Epithelial cell of proximal tubule (primary cell): ENCODE data around the gene CNNM2. TPM values are rescaled to one million over a fixed set of nuclear protein-coding genes. Genes with fewer than 3 reads are reported as not detected.
"Not testable (repeated sequence)": the region's sequence is repeated elsewhere in the genome, so short reads cannot be mapped to it uniquely, and the experiment has no call there.

ENCODE experiments used
- DNase-seq: peaks from one replicate; pipeline ENCODE4 v3.0.0-alpha.2; 2011; ENCODE audit warnings: low read depth
- H3K4me3 ChIP-seq: 2 replicates; pipeline ENCODE4 v1.5.1; 2011; ENCODE audit warnings: low read depth, mild to moderate bottlenecking, low read length
- total RNA-seq: library from RNA; depleted of rRNA; stranded (reverse); fragments of >200 nt; gene quantifications from 2 replicates; pipeline ENCODE4 v1.2.3, GENCODE V29; 2015
- TF ChIP-seq, protein P1 (sequence below): conservative IDR thresholded peaks from 2 replicates; pipeline ENCODE4 v1.5.1; 2012; ENCODE audit warnings: low read depth, mild to moderate bottlenecking, low read length

Gene CNNM2
- total RNA-seq, 1 donor from 2014 or later, result 1.2 TPM

DNA sequence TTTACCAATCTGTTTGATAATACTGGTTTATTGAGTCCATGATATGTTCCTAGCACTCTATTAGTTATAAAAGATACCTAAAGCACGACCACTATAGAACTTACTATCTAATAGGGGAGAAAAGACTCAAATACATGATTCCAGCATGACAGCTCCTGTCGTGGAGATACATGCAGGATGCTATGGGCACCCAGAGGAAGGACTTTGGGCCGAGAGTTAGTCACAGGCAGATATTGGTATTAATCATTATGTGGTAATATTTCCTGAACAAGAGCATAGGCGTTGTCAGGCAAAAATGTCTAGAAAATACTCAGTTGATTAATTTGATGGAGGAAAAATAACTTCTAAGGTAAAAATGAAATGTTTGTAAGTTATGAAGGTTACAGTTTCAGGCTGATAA is 31.8 kb downstream of the CNNM2 start:
- H3K4me3 ChIP-seq, result no peak overlapping the region
- TF ChIP-seq, protein P1, sequence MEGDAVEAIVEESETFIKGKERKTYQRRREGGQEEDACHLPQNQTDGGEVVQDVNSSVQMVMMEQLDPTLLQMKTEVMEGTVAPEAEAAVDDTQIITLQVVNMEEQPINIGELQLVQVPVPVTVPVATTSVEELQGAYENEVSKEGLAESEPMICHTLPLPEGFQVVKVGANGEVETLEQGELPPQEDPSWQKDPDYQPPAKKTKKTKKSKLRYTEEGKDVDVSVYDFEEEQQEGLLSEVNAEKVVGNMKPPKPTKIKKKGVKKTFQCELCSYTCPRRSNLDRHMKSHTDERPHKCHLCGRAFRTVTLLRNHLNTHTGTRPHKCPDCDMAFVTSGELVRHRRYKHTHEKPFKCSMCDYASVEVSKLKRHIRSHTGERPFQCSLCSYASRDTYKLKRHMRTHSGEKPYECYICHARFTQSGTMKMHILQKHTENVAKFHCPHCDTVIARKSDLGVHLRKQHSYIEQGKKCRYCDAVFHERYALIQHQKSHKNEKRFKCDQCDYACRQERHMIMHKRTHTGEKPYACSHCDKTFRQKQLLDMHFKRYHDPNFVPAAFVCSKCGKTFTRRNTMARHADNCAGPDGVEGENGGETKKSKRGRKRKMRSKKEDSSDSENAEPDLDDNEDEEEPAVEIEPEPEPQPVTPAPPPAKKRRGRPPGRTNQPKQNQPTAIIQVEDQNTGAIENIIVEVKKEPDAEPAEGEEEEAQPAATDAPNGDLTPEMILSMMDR, result no peak
- no peak for DNase-seq

DNA sequence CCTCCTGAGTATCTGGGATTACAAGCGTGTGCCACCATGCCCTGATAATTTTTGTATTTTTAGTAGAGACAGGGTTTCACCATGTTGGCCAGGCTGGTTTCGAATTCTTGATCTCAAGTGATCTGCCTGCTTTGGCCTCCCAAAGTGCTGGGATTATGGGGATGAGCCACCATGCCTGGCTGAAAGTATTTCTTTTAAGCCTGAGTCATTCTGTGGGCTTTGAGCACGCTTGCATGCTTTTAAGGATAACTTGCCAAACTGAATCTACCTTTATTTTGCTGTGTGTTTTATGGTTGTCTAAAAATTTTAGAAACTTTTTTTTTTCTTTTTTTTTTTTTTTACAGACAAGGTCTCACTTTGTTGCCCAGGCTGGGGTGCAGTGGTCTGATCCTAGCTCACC is 33.2 kb downstream of the CNNM2 start:
- no peak overlapping the region for H3K4me3 ChIP-seq
- TF ChIP-seq, protein P1, result no peak
- DNase-seq, result no peak

DNA sequence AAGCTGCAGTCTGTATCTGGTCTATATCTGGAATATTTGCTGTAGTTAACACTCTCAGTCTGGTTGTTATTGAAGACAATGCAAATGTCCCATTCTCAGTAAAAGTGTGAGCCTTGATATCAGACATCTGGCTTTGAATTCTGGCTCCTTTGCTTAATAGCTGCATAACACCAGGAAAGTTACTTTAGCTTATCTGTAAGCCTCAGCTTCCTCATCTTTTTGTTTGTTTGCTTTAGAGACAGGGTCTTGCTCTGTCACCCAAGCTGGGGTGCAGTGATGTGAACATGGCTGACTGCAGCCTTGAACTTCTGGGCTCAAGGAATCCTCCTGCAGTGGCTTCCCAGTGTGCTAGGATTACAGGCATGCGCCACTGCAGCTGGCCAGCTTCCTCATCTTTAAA is 41.3 kb downstream of the CNNM2 start:
- no peak for DNase-seq
- H3K4me3 ChIP-seq, result no peak overlapping the region
- TF ChIP-seq, protein P1, result no peak

DNA sequence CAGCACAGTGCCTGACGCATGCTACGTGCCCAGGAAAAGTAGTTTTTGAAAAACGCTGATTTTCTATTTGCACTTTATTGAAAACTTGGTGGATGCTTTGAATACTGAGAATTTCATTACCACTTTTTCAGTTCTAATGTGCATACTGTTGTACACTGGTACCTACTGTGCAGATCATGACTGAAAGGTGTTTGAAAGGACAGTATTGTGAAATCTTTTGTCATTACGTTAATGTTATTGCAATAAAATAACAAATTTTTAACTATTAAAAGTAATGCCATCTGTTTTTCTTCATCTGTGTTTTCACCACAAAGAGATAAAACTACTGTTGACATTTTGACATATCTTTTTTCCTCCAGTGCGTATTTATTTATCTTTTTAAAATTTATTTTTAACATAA is 42.1 kb downstream of the CNNM2 start:
- H3K4me3 ChIP-seq, result no peak overlapping the region
- TF ChIP-seq, protein P1, result no peak

DNA sequence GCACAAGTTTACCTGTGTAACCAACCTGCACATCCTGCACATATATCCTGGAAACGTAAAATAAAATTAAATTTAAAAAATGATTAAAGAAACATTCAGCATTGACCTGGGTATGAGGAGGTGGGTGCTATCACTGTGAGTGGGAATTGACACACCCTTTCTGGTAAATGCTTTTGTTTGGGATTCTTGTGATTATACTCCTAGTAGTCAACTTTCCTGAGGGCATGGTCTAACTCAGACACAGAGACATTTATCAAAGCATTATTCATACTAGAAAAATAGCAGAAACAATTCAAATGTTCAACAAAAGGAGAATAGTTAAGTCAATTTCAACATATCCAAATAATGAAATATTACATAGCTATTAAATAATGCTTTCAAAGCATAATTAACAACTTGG is 44.2 kb downstream of the CNNM2 start:
- no peak overlapping the region for H3K4me3 ChIP-seq
- no peak for DNase-seq
- TF ChIP-seq, protein P1, result no peak

More for the DNA sequence above, 42.1 kb downstream of the CNNM2 start:
- no peak for DNase-seq

DNA sequence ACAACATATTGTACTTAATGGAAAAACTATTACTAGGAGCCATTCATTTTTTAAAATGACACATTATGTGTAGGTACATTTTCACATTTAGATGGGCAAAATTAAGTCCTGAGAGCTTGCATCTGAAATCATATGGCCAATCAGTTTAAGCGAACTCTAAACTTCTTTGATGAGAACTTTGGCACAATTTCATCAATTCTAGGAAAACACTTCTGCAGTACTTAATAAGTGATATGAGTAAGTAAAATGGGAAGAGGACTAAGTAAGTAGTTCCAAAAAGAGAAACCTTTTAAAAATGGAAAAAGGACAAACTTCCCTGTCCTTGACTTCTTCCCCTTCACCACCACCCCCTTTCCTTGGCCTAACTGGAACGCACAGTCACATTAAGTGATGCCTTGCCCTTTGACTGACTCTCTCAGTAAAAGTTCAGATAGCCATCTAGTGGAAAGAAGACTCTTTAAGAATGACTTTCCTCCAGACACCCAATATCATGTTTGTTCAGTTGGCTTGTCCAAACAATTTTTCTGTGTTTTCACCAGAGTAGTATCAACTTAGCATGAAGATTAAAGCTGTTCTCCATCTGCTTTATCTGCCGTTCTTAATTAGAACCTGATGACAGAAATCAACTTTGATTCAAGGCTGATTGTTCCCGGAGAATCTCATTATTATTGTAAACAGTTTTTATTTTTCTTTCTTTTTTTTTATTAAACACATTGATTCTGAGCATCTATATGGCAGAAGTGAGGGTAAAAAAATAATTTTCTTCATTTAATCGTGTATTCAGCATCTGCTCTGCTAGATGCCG is 45.1 kb downstream of the CNNM2 start:
- no peak overlapping the region for H3K4me3 ChIP-seq
- no peak for DNase-seq
- TF ChIP-seq, protein P1, result no peak

DNA sequence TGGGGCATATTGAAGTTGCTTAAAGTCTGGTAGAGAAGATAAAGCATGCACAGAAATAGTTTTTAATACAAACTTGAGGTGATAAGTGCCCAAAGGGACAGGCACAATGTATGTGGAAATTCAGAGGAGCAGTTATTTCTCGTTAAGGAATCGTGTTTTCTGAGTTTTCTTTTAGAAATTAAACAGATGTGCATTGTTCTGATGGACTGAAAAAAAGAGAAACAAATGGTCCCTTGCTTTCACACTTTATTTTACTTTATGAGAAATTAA is 45.6 kb downstream of the CNNM2 start:
- H3K4me3 ChIP-seq, result no peak overlapping the region
- TF ChIP-seq, protein P1, result no peak
- no peak for DNase-seq

DNA sequence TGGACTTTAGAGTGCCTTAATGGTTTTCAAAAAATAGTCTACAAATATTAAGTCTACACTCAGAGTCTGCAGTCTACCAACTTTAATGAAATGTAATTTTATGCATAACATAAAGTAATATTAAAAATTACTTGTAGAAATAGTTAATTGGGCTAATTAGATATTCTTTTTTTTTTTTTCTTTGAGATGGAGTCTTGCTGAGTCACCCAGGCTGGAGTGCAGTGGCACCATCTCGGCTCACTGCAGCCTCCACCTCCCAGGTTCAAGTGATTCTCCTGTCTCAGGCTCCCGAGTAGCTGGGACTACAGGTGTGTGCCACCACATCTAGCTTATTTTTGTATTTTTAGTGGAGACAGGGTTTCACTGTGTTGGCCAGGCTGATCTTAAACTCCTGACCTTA is 46.0 kb downstream of the CNNM2 start:
- not testable (repeated sequence) for DNase-seq, H3K4me3 ChIP-seq
